KMS-11 (cell line): ENCODE measurements around the gene TCF12.

Experiments used
- H2AFZ ChIP-seq: fragments of 200-600 bp; sonication (generic); 2 replicates; pipeline ENCODE4 v1.6.1; 2016; ENCODE audit warnings: antibody characterized with exemption, mixed run types, low read depth
- H3K27ac ChIP-seq: fragments of 200-600 bp; sonication (generic); 2 replicates; pipeline ENCODE4 v1.6.1; 2016; ENCODE audit warnings: mild to moderate bottlenecking, mixed run types
- H3K27me3 ChIP-seq: fragments of 200-600 bp; sonication (generic); 2 replicates; pipeline ENCODE4 v1.6.1; 2017; ENCODE audit warnings: mild to moderate bottlenecking, low read depth, mixed run types, moderate library complexity; ENCODE audit not compliant: insufficient read depth
- H3K36me3 ChIP-seq: fragments of 200-600 bp; sonication (generic); 2 replicates; pipeline ENCODE4 v1.6.1; 2017; ENCODE audit warnings: mild to moderate bottlenecking, mixed run types; ENCODE audit not compliant: insufficient read depth
- H3K4me1 ChIP-seq: fragments of 200-600 bp; sonication (generic); 2 replicates; pipeline ENCODE4 v1.6.1; 2016; ENCODE audit warnings: mild to moderate bottlenecking, low read depth, mixed run types; ENCODE audit not compliant: poor library complexity, severe bottlenecking
- H3K4me2 ChIP-seq: fragments of 200-600 bp; sonication (generic); 2 replicates; pipeline ENCODE4 v1.7.0; 2016; ENCODE audit warnings: mild to moderate bottlenecking, mixed run types
- H3K4me3 ChIP-seq: fragments of 200-600 bp; sonication (generic); IDR thresholded peaks from 2 replicates; pipeline ENCODE4 v1.6.1; 2017; ENCODE audit warnings: low read depth, low read length, mixed read lengths; ENCODE audit not compliant: insufficient read depth
- H3K79me2 ChIP-seq: fragments of 200-600 bp; sonication (generic); 2 replicates; pipeline ENCODE4 v1.6.1; 2016; ENCODE audit warnings: low read depth, mixed run types; ENCODE audit not compliant: insufficient read depth
- H3K9ac ChIP-seq: fragments of 200-600 bp; sonication (generic); 2 replicates; pipeline ENCODE4 v1.6.1; 2016; ENCODE audit warnings: mild to moderate bottlenecking, mixed run types
- H4K20me1 ChIP-seq: fragments of 200-600 bp; sonication (generic); 2 replicates; pipeline ENCODE4 v1.6.1; 2016; ENCODE audit warnings: mild to moderate bottlenecking, mixed run types; ENCODE audit not compliant: insufficient read depth
- TF ChIP-seq, protein P1 (sequence below): fragments of 200-600 bp; sonication (generic); conservative IDR thresholded peaks from 2 replicates; pipeline ENCODE4 v1.6.1; 2017; ENCODE audit warnings: low read depth, mild to moderate bottlenecking, antibody characterized with exemption, low read length, moderate library complexity, mixed read lengths

The TCF12 gene

DNA sequence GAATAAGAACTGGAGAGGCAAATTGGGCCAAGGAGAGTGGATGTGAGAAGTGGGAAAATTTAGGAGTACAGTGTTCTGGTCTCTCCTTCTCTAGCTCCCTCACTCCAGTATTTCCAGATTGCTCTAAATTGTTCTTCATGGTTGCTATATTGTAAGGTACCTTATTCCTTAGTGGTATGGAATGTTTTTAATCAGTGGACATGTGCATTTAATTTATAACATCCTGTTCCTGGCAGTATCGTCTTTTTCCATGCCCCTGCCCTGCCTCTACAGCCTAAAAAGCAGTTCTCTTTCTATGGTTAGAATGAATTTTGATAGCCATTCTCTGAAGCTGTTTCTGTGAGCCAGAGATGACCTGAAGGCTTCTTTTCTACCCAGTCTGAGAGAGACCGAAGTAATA lies 180.5 kb downstream of the TCF12 start:
- H3K27ac ChIP-seq = no peak overlapping the region
- no peak overlapping the region for H3K4me3 ChIP-seq
- no peak overlapping the region for H3K4me2 ChIP-seq
- H3K27me3 ChIP-seq = no peaks in the 10 kb centered on the region
- H2AFZ ChIP-seq = no peak overlapping the region
- no peaks in the 10 kb centered on the region for H4K20me1 ChIP-seq
- TF ChIP-seq, protein P1, sequence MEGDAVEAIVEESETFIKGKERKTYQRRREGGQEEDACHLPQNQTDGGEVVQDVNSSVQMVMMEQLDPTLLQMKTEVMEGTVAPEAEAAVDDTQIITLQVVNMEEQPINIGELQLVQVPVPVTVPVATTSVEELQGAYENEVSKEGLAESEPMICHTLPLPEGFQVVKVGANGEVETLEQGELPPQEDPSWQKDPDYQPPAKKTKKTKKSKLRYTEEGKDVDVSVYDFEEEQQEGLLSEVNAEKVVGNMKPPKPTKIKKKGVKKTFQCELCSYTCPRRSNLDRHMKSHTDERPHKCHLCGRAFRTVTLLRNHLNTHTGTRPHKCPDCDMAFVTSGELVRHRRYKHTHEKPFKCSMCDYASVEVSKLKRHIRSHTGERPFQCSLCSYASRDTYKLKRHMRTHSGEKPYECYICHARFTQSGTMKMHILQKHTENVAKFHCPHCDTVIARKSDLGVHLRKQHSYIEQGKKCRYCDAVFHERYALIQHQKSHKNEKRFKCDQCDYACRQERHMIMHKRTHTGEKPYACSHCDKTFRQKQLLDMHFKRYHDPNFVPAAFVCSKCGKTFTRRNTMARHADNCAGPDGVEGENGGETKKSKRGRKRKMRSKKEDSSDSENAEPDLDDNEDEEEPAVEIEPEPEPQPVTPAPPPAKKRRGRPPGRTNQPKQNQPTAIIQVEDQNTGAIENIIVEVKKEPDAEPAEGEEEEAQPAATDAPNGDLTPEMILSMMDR = no peak
- H3K9ac ChIP-seq = no peak overlapping the region
- H3K79me2 ChIP-seq = 0 out of 2 replicates have a peak, but pooled peaks cover 5% of the 10 kb centered on the region
- H3K4me1 ChIP-seq = no peaks in the 10 kb centered on the region
- no peaks in the 10 kb centered on the region for H3K36me3 ChIP-seq

DNA sequence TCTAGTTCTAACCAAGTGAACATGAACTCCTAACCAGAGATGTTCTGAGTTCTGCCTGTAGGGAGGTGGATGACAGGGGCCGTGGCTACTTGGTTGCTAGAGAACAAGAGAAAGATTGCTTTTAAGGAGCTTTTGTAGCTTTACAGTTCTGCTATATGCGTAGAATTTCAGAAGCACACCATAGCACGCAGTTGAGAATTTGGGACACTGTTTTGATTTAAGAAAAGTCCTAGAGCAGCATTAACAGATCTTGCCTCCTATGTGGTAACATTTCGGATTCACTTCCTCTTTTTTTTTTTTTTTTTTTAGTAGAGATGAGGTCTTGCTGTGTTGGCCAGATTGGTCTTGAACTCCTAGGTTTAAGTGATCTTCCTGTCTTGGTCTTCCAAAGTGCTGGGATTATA lies 181.7 kb downstream of the TCF12 start:
- H4K20me1 ChIP-seq = no peaks in the 10 kb centered on the region
- no peaks in the 10 kb centered on the region for H3K27me3 ChIP-seq
- H3K4me2 ChIP-seq = no peak overlapping the region
- no peak overlapping the region for H2AFZ ChIP-seq
- H3K4me3 ChIP-seq = no peak overlapping the region
- TF ChIP-seq, protein P1 = no peak
- no peak overlapping the region for H3K27ac ChIP-seq
- 0 out of 2 replicates have a peak, but pooled peaks cover 5% of the 10 kb centered on the region for H3K79me2 ChIP-seq
- H3K9ac ChIP-seq = no peak overlapping the region
- H3K4me1 ChIP-seq = no peaks in the 10 kb centered on the region
- H3K36me3 ChIP-seq = no peaks in the 10 kb centered on the region

DNA sequence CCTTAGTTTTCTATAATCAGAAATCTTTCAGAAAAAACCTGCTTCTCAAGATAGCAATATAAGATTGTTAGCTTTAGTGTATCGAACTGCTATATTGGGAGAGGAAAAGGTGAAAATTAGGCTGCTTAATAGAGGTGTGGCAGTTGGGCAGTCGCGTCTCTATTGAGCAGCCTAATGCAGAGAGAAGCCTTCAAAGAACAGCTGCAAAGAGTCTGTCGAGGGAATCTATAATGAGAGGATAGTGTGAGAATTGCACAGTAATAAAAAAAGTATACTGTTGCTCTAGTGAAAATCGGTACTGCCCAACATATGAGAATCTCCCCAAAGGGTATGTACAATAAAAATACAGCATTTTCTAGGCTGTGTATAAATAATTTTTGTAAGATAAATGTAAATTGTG lies 184.4 kb downstream of the TCF12 start:
- Histone ChIP-seq H3K27ac (no peak overlapping the region), H3K36me3 (no peaks in the 10 kb centered on the region), H3K27me3 (no peaks in the 10 kb centered on the region), H3K4me2 (no peak overlapping the region), H3K79me2 (0 out of 2 replicates have a peak, but pooled peaks cover 5% of the 10 kb centered on the region), H3K9ac (no peak overlapping the region), H3K4me1 (no peaks in the 10 kb centered on the region), H4K20me1 (no peaks in the 10 kb centered on the region), H3K4me3 (no peak overlapping the region), H2AFZ (no peak overlapping the region)
- TF ChIP-seq, protein P1 = no peak

DNA sequence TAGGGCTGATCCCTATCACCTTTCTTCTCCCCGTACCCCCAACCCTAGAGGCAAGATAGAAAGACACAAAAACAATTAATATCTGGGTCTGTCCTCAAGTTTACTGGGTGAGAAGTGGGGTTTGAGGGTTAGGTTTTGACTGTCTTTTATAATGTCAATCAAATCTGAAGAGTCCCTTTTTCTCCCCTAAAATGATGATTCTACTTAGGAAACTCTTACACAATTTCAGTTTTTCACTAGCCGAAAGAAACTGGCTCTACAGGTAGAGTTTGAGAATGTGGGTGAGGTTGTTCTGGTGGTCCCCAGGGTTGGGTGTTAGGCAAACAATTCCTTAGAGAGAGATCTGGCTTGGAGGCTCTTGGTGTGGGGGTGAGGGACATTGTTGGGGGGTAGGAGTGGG lies 189.9 kb downstream of the TCF12 start:
- Histone ChIP-seq H3K4me1 (peaks cover under 1% of the 10 kb centered on the region), H3K79me2 (no peaks in the 10 kb centered on the region), H3K4me2 (no peak overlapping the region), H3K27ac (no peak overlapping the region), H4K20me1 (no peaks in the 10 kb centered on the region), H3K9ac (no peak overlapping the region), H2AFZ (no peak overlapping the region), H3K4me3 (no peak overlapping the region), H3K27me3 (no peaks in the 10 kb centered on the region), H3K36me3 (no peaks in the 10 kb centered on the region)
- TF ChIP-seq, protein P1 = no peak
